Osteocyte (in vitro differentiated cells): ENCODE results near the gene PKM. TPM values are rescaled to one million over a fixed set of nuclear protein-coding genes. Genes with fewer than 3 reads are reported as not detected.

Experiments used
- DNase-seq: peaks from one replicate; pipeline ENCODE4 v3.0.0; 2021; ENCODE audit warnings: mixed read lengths; ENCODE audit not compliant: unreplicated experiment; ENCODE audit errors: extremely low spot score
- H3K27ac Mint-ChIP-seq: one replicate; pipeline ENCODE4 v1.8.0; 2021; ENCODE audit warnings: mild to moderate bottlenecking, mixed read lengths; ENCODE audit not compliant: unreplicated experiment
- H3K27me3 Mint-ChIP-seq: one replicate; pipeline ENCODE4 v1.8.0; 2021; ENCODE audit warnings: mixed read lengths; ENCODE audit not compliant: unreplicated experiment
- H3K36me3 Mint-ChIP-seq: one replicate; pipeline ENCODE4 v1.8.0; 2021; ENCODE audit warnings: mixed read lengths; ENCODE audit not compliant: unreplicated experiment
- H3K4me1 Mint-ChIP-seq: one replicate; pipeline ENCODE4 v1.8.0; 2021; ENCODE audit warnings: mixed read lengths; ENCODE audit not compliant: unreplicated experiment
- H3K4me3 Mint-ChIP-seq: one replicate; pipeline ENCODE4 v1.8.0; 2021; ENCODE audit warnings: mild to moderate bottlenecking, moderate library complexity, mixed read lengths; ENCODE audit not compliant: unreplicated experiment
- H3K9me3 Mint-ChIP-seq: one replicate; pipeline ENCODE4 v1.8.0; 2021; ENCODE audit warnings: mixed read lengths; ENCODE audit not compliant: unreplicated experiment
- total RNA-seq: library from RNA; stranded (reverse); gene quantifications from 2 replicates; pipeline ENCODE4 v1.2.1, GENCODE V29; 2021
- TF ChIP-seq, protein P1 (sequence below): fragments of 200-600 bp; sonication (generic); IDR thresholded peaks from 2 replicates; pipeline ENCODE4 v1.5.0; 2021; ENCODE audit warnings: antibody characterized with exemption, mild to moderate bottlenecking, moderate library complexity

Gene PKM
- total RNA-seq, 1 donor from 2014 or later = 617 TPM

DNA sequence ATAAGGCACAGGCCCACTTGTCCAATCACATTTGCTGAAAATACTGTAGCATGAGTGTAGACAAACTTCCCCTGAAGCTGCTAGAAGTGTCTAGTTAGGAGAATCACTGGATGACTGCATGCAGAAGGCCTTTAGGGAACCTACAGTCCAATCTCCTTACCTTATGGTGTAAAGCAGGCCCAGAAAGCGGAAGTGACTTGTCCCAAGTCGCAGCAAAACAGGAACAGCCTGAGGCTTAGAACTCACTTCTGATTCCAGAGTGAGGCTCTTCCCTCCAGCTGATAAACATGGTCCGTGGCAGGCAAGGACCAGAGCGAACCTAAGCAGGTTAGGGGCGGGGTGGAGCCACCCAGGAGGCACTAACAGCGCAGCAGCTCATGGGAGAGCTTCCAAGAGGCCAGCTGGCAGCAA is 35.9 kb downstream of the PKM start:
- H3K4me3 Mint-ChIP-seq = no peak overlapping the region
- H3K27me3 Mint-ChIP-seq = peaks cover 13% of the 10 kb centered on the region

DNA sequence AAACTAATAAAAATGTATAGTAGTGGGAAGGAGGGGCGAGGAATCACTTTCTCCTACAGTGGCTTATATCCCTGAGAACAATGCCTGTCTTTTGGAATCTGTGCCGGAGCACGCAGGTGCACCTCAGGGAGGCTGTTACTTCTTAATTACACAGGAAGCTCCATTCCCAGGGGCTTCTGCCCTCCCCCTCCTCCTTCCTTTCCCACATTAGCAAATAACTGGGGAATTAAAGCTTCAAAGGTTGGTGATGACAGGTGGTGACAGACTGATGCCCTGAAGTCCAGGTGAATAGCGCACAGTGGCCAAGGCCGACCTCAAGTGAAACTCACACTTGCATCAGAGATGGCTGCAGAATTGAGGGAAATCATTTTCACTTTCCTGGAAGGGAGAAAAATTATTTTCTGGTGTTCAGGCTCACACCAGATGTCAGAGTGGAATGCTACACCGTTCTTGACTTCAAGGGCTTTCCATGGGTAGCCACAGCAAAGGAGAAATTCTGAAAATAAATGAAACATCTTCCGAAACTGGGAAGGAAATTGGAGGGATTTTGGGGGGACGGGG is 37.1 kb downstream of the PKM start:
- Mint-ChIP-seq H3K9me3 (no peaks in the 10 kb centered on the region), H3K4me1 (peaks cover 11% of the 10 kb centered on the region), H3K27ac (no peak overlapping the region), H3K27me3 (peaks cover 20% of the 10 kb centered on the region), H3K36me3 (peaks cover 8% of the 10 kb centered on the region), H3K4me3 (no peak overlapping the region)
- TF ChIP-seq, protein P1, sequence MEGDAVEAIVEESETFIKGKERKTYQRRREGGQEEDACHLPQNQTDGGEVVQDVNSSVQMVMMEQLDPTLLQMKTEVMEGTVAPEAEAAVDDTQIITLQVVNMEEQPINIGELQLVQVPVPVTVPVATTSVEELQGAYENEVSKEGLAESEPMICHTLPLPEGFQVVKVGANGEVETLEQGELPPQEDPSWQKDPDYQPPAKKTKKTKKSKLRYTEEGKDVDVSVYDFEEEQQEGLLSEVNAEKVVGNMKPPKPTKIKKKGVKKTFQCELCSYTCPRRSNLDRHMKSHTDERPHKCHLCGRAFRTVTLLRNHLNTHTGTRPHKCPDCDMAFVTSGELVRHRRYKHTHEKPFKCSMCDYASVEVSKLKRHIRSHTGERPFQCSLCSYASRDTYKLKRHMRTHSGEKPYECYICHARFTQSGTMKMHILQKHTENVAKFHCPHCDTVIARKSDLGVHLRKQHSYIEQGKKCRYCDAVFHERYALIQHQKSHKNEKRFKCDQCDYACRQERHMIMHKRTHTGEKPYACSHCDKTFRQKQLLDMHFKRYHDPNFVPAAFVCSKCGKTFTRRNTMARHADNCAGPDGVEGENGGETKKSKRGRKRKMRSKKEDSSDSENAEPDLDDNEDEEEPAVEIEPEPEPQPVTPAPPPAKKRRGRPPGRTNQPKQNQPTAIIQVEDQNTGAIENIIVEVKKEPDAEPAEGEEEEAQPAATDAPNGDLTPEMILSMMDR = no peak
- DNase-seq = no peak

More for the DNA sequence above, 35.9 kb downstream of the PKM start:
- Mint-ChIP-seq H3K27ac (no peak overlapping the region), H3K9me3 (no peaks in the 10 kb centered on the region), H3K36me3 (peaks cover 16% of the 10 kb centered on the region), H3K4me1 (peaks cover 12% of the 10 kb centered on the region)
- TF ChIP-seq, protein P1 = no peak
- DNase-seq = no peak

DNA sequence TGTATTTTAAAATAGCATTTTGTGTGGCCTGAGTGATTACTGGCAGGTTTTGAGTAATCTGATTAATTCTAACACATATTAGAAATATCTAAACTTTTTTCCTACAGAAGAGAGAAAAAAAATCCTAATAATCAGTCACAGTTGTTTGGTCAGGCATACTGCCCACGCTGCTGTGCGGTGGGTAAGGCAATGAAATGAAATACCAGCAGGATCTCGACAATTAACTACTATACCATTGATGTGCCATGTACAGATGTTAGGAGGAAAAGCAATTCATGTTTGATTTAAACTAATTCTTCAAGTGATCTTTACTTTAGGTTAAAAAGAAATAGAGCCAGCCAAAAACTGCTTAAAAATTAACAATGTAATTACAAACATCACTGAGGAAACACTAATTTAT is 38.6 kb downstream of the PKM start:
- Mint-ChIP-seq H3K4me1 (peaks cover 6% of the 10 kb centered on the region), H3K4me3 (no peak overlapping the region), H3K36me3 (peaks cover 1% of the 10 kb centered on the region), H3K27ac (no peak overlapping the region), H3K27me3 (peaks cover 28% of the 10 kb centered on the region), H3K9me3 (no peaks in the 10 kb centered on the region)
- no peak for DNase-seq
- TF ChIP-seq, protein P1 = no peak

DNA sequence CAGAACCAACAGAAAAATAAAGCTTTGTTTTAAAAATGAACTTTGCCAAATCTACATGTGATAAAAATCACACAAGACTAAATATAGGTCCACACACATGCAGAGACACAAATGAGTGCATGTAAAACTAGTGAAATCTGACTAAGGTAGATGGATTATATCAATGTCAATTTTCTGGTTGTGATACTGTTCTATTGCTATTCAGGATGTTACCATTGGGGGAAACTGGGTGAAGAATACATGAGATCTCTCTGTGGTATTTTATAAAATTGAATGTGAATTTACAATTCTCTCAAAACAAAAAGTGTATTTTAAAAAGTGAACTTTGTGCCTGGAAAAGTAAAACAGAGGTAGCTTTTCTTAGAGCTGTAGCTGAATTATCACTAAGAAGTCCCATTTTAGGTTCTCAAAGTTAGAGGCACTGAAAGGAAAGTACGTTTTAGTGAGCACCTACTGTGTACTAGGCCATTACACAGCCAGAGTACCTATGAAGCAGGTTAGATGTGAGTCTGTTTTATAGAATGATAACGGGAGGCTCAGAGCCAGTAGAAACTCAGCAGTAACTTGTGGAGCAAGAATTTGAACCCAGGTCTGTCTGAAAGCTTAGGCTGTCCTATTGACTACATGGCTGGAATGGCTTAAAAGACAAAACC is 41.6 kb downstream of the PKM start:
- H3K4me1 Mint-ChIP-seq = peaks cover 4% of the 10 kb centered on the region
- peaks cover 39% of the 10 kb centered on the region for H3K27me3 Mint-ChIP-seq
- DNase-seq = no peak
- H3K27ac Mint-ChIP-seq = no peak overlapping the region
- TF ChIP-seq, protein P1 = no peak
- no peak overlapping the region for H3K4me3 Mint-ChIP-seq
- peaks cover 1% of the 10 kb centered on the region for H3K36me3 Mint-ChIP-seq
- H3K9me3 Mint-ChIP-seq = no peaks in the 10 kb centered on the region

DNA sequence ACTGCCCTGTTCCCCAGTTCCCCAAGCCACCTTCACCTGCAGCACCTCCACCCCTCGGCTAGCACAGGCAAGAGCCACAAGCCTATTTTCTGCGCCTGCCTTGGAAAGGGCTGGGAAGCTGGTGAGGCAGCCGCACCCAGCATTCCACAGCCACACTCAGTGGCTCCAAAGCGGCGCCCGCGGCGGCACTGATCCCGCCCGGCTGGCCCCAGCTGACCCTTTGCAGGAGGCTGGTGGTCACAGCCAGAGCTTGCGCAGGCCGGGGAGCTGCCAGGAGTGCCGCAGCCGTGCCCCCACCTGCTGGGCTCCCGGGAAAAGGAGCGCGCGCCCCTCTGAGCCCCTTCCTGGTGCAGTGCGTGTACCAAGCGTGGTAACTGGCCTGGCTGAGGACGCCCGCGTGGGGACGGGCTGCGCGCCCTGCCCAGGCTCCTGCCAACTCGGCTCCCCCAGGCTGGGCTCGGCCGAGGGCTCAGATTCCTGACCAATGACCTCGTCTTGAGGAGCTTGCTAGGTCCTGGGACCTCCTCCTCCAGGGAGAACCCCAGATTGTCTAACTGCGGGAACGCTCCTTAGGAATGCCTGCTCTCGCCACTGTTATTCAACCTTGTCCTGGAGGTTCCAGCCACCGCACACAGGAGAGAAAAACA is 46.7 kb downstream of the PKM start:
- no peaks in the 10 kb centered on the region for H3K36me3 Mint-ChIP-seq
- H3K4me3 Mint-ChIP-seq = no peak overlapping the region
- H3K27ac Mint-ChIP-seq = no peak overlapping the region
- H3K27me3 Mint-ChIP-seq = peaks cover 28% of the 10 kb centered on the region
- peaks cover 3% of the 10 kb centered on the region for H3K4me1 Mint-ChIP-seq
- DNase-seq = no peak
- no peaks in the 10 kb centered on the region for H3K9me3 Mint-ChIP-seq
- TF ChIP-seq, protein P1 = no peak
